IMR-90 (cell line): ENCODE results near the gene SPTY2D1. TPM values are rescaled to one million over a fixed set of nuclear protein-coding genes. Genes with fewer than 3 reads are reported as not detected.

Experiments
- ATAC-seq: fragments of 200-7000 bp; cut with Tn5 transposase; 2 replicates; pipeline ENCODE4 v1.9.1; 2020; ENCODE audit warnings: low read depth, mild to moderate bottlenecking, moderate library complexity
- BruUV-seq: library from RNA; stranded (reverse); fragments of 400-500 nt; replicated peaks from 2 replicates; lab custom pipeline; 2021; lab: Mats Ljungman, UMichigan
- CTCF ChIA-PET: fragments of 300-600 bp; formaldehyde crosslinking; extraction: SDS; loops from one replicate; lab custom pipeline; 2021; ENCODE audit warnings: antibody characterized with exemption; lab: Yijun Ruan, JAX
- POLR2A ChIA-PET: fragments of 300-600 bp; sonication (Branson Sonifier 250); formaldehyde crosslinking; loops from one replicate; lab custom pipeline; 2022; ENCODE audit warnings: antibody characterized with exemption; ENCODE audit not compliant: unreplicated experiment; lab: Charles Lee
- DNase-seq: peaks from one replicate; pipeline ENCODE4 v3.0.0; 2013
- H2AFZ ChIP-seq: replicated peaks from 2 replicates; pipeline ENCODE3; 2013; ENCODE audit warnings: low read length, mild to moderate bottlenecking; ENCODE audit not compliant: poor library complexity
- H2AK5ac ChIP-seq: 2 replicates; pipeline ENCODE4 v1.6.1; 2013; ENCODE audit warnings: low read depth, low read length, inconsistent platforms
- H2AK9ac ChIP-seq: replicated peaks from 2 replicates; pipeline ENCODE3; 2013; ENCODE audit warnings: mild to moderate bottlenecking, low read depth, low read length, moderate library complexity; ENCODE audit not compliant: poor library complexity
- H2BK120ac ChIP-seq: 2 replicates; pipeline ENCODE4 v1.6.1; 2013; ENCODE audit warnings: low read depth, low read length, inconsistent platforms
- H2BK15ac ChIP-seq: 3 replicates; pipeline ENCODE4 v1.6.1; 2013; ENCODE audit warnings: low read depth, low read length, inconsistent platforms
- H2BK20ac ChIP-seq: 2 replicates; pipeline ENCODE4 v1.6.1; 2013; ENCODE audit warnings: low read depth, mild to moderate bottlenecking, inconsistent platforms, low read length, moderate library complexity
- H2BK5ac ChIP-seq: 2 replicates; pipeline ENCODE4 v1.6.1; 2013; ENCODE audit warnings: mild to moderate bottlenecking, low read depth, low read length, inconsistent platforms; ENCODE audit not compliant: poor library complexity, severe bottlenecking
- H3K14ac ChIP-seq: replicated peaks from 2 replicates; pipeline ENCODE4 v1.6.1; 2013; ENCODE audit warnings: low read depth, low read length, inconsistent platforms
- H3K18ac ChIP-seq: 2 replicates; pipeline ENCODE4 v1.6.1; 2013; ENCODE audit warnings: low read depth, low read length, control low read depth
- H3K23ac ChIP-seq: 2 replicates; pipeline ENCODE4 v1.6.1; 2013; ENCODE audit warnings: low read depth, low read length, inconsistent platforms
- H3K27ac ChIP-seq: 2 replicates; pipeline ENCODE4 v1.5.1; 2013; ENCODE audit warnings: mild to moderate bottlenecking, control low read depth, low read length; ENCODE audit not compliant: insufficient read depth
- H3K27me3 ChIP-seq: 2 replicates; pipeline ENCODE4 v1.6.1; 2013; ENCODE audit warnings: low read length; ENCODE audit not compliant: control insufficient read depth, insufficient read depth
- H3K36me3 ChIP-seq: 2 replicates; pipeline ENCODE4 v1.6.1; 2013; ENCODE audit warnings: low read length, mixed read lengths; ENCODE audit not compliant: control insufficient read depth, insufficient read depth
- H3K4ac ChIP-seq: 2 replicates; pipeline ENCODE4 v1.6.1; 2013; ENCODE audit warnings: low read depth, low read length, inconsistent platforms
- H3K4me1 ChIP-seq: 2 replicates; pipeline ENCODE4 v1.6.1; 2013; ENCODE audit warnings: low read length, mixed read lengths; ENCODE audit not compliant: control insufficient read depth, insufficient read depth
- H3K4me2 ChIP-seq: 2 replicates; pipeline ENCODE4 v1.6.1; 2013; ENCODE audit warnings: low read depth, mild to moderate bottlenecking, control low read depth, low read length, moderate library complexity
- H3K4me3 ChIP-seq: 2 replicates; pipeline ENCODE4 v1.5.1; 2013; ENCODE audit warnings: low read depth, mild to moderate bottlenecking, control low read depth, low read length, moderate library complexity; ENCODE audit not compliant: insufficient read depth
- H3K56ac ChIP-seq: 2 replicates; pipeline ENCODE4 v1.6.1; 2013; ENCODE audit warnings: low read length, inconsistent platforms; ENCODE audit not compliant: insufficient read depth; ENCODE audit errors: extremely low read depth
- H3K79me1 ChIP-seq, 2 experiments: 2 replicates each; pipeline ENCODE4 v1.6.1; 2013; ENCODE audit warnings: low read length in 2 of 2, inconsistent platforms in 1 of 2, low read depth in 1 of 2
- H3K9ac ChIP-seq: 2 replicates; pipeline ENCODE4 v1.6.1; 2013; ENCODE audit warnings: low read depth, low read length, control low read depth
- H3K9me1 ChIP-seq: 2 replicates; pipeline ENCODE4 v1.6.1; 2013; ENCODE audit warnings: low read length, inconsistent platforms; ENCODE audit not compliant: insufficient read depth
- H3K9me3 ChIP-seq: 2 replicates; pipeline ENCODE4 v1.6.1; 2013; ENCODE audit warnings: low read length; ENCODE audit not compliant: control insufficient read depth, insufficient read depth
- H4K20me1 ChIP-seq: 2 replicates; pipeline ENCODE4 v1.6.1; 2013; ENCODE audit warnings: low read length, inconsistent platforms; ENCODE audit not compliant: insufficient read depth
- H4K5ac ChIP-seq: 2 replicates; pipeline ENCODE4 v1.6.1; 2013; ENCODE audit warnings: mild to moderate bottlenecking, low read depth, low read length, control low read depth
- H4K8ac ChIP-seq, 2 experiments: 2 replicates each; pipeline ENCODE4 v1.6.1; 2013; ENCODE audit warnings: low read depth in 2 of 2, low read length in 2 of 2, control low read depth in 1 of 2, inconsistent platforms in 1 of 2
- H4K91ac ChIP-seq: 2 replicates; pipeline ENCODE4 v1.6.1; 2013; ENCODE audit warnings: low read depth, low read length, inconsistent platforms; ENCODE audit not compliant: insufficient read depth
- FOS ChIP-seq: fragments of 150-350 bp; IDR thresholded peaks from 2 replicates; pipeline ENCODE4 v1.6.1; 2016; ENCODE audit warnings: low read depth, low read length
- MAZ ChIP-seq: IDR thresholded peaks from 2 replicates; pipeline ENCODE4 v1.6.1; 2012; ENCODE audit warnings: low read depth, mild to moderate bottlenecking, low read length, improper control_type of control experiment, moderate library complexity, borderline replicate concordance
- MXI1 ChIP-seq: IDR thresholded peaks from 2 replicates; pipeline ENCODE4 v1.6.1; 2012; ENCODE audit warnings: low read depth, mild to moderate bottlenecking, low read length, moderate library complexity, borderline replicate concordance
- RCOR1 ChIP-seq: IDR thresholded peaks from 2 replicates; pipeline ENCODE4 v1.6.1; 2012; ENCODE audit warnings: mild to moderate bottlenecking, low read length, improper control_type of control experiment; ENCODE audit not compliant: insufficient replicate concordance
- SMC3 ChIP-seq: fragments of 150-350 bp; IDR thresholded peaks from 2 replicates; pipeline ENCODE4 v1.6.1; 2016; ENCODE audit warnings: low read depth, mild to moderate bottlenecking, antibody characterized with exemption, low read length, moderate library complexity
- WGBS, 2 experiments: methylation state at CpG; one replicate each; pipeline versions ENCODE4 v1.1.5 to v1.1.7; 2013; ENCODE audit warnings: missing lambda C conversion rate in 2 of 2; ENCODE audit not compliant: insufficient read length in 1 of 2; ENCODE audit errors: extremely low coverage in 2 of 2; 5-methylcytosine and 5-hydroxymethylcytosine counted together
- dilution Hi-C: fragments of 300-500 bp; cut with HindIII; formaldehyde crosslinking; loops from one replicate; pipeline ENCODE4 v1.14.3; 2018; ENCODE audit warnings: low sequenced_read_pairs; ENCODE audit not compliant: unreplicated experiment
- in situ Hi-C: fragments of 300-500 bp; cut with MboI; formaldehyde crosslinking; loops from 3 replicates; pipeline ENCODE4 v1.14.3; 2019; ENCODE audit warnings: low sequenced_read_pairs, inconsistent platforms, mixed read lengths
- intact Hi-C: fragments of 100-400 bp; cut with micrococcal nuclease; formaldehyde crosslinking; loops from 2 replicates; pipeline ENCODE4 v1.10.0; 2022
- polyA plus RNA-seq, 3 experiments: library from polyadenylated mRNA; depleted of rRNA; stranded (reverse); fragments of >200 nt; gene quantifications; 2 replicates each; pipeline ENCODE4 v1.2.3, GENCODE V29; 2012; ENCODE audit warnings: low replicate concordance in 1 of 3
- total RNA-seq: library from RNA; depleted of rRNA; stranded (reverse); fragments of >200 nt; gene quantifications from 2 replicates; pipeline ENCODE4 v1.2.3, GENCODE V29; 2012
- TF ChIP-seq, protein P1 (sequence below): fragments of 150-350 bp; IDR thresholded peaks from 2 replicates; pipeline ENCODE4 v1.6.1; 2016; ENCODE audit warnings: low read depth, mild to moderate bottlenecking, low read length, moderate library complexity, borderline replicate concordance

The SPTY2D1 gene
- total and polyA plus RNA-seq, 2 of the 4 experiments (the other 2 are of a cell fraction), result 10.3 to 36.6 TPM

DNA sequence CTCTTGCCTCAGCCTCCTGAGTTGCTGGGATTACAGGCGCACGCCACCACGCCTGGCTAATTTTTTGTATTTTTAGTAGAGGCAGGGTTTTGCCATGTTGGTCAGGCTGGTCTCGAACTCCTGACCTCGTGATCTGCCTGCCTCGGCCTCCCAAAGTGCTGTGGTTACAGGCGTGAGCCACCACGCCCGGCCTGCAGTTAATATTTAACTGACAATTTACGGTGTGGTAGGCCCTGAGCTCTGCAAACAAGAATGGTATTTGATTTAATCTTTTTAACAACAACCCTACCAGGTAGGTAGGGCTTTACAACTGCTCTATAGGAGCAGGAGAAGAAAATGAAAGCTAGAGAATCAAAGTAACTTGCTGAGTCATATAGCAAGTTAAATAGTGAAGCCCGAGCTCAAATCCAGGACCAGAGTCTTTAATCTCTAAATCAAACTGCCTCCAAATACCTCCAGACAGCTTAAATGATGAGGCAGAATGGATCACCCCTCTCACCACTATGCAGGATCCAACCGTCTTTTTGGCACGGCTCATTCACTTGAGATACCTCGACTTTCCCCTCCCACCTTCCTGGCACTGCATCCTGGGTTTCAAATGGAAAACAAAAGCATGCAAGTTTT lies 55.1 kb downstream of the SPTY2D1 start:
- in situ Hi-C loops (no loop called here), intact Hi-C loops (no loop called here)
- WGBS, 2 experiments, result no CpG with 5 or more reads among the region's 14 CpGs

More for the DNA sequence above, 55.1 kb downstream of the SPTY2D1 start:
- H2AFZ ChIP-seq, result no peak overlapping the region
- no peak overlapping the region for H3K18ac ChIP-seq
- H3K27me3 ChIP-seq, result no peaks in the 10 kb centered on the region
- no peak overlapping the region for H4K91ac ChIP-seq
- no peaks in the 10 kb centered on the region for H3K4me1 ChIP-seq
- H3K27ac ChIP-seq, result no peak overlapping the region
- peaks cover 7 to 21% of the 10 kb centered on the region in 2 experiments; a peak in 3 of 4 replicates for H3K79me1 ChIP-seq
- no peak overlapping the region for H2BK20ac ChIP-seq
- H3K36me3 ChIP-seq, result peaks cover 14% of the 10 kb centered on the region
- CTCF ChIA-PET, result no interaction called here
- H4K20me1 ChIP-seq, result no peaks in the 10 kb centered on the region
- no peak overlapping the region for H3K14ac ChIP-seq
- H3K9me3 ChIP-seq, result no peaks in the 10 kb centered on the region
- H3K4ac ChIP-seq, result no peak overlapping the region
- H4K8ac ChIP-seq, result no peak overlapping the region
- no peak overlapping the region for H3K9ac ChIP-seq
- ATAC-seq (no peak), DNase-seq (no peak)
- no peak overlapping the region for H2AK5ac ChIP-seq
- no peak for TF ChIP-seq SMC3
- TF ChIP-seq MXI1, result no peak
- TF ChIP-seq, protein P1, sequence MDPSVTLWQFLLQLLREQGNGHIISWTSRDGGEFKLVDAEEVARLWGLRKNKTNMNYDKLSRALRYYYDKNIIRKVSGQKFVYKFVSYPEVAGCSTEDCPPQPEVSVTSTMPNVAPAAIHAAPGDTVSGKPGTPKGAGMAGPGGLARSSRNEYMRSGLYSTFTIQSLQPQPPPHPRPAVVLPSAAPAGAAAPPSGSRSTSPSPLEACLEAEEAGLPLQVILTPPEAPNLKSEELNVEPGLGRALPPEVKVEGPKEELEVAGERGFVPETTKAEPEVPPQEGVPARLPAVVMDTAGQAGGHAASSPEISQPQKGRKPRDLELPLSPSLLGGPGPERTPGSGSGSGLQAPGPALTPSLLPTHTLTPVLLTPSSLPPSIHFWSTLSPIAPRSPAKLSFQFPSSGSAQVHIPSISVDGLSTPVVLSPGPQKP, result no peak
- TF ChIP-seq FOS, result no peak
- TF ChIP-seq MAZ, result no peak
- no peak for TF ChIP-seq RCOR1
- no peak overlapping the region for H2AK9ac ChIP-seq
- no peak overlapping the region for H2BK15ac ChIP-seq
- POLR2A ChIA-PET, result no interaction called here
- H4K5ac ChIP-seq, result no peak overlapping the region
- H2BK5ac ChIP-seq, result no peak overlapping the region
- H3K23ac ChIP-seq, result no peak overlapping the region
- H3K4me2 ChIP-seq, result no peak overlapping the region
- BruUV-seq, result no TSS peak
- no peaks in the 10 kb centered on the region; the same call in 1 of the 2 replicates for H3K9me1 ChIP-seq
- no peak overlapping the region for H2BK120ac ChIP-seq
- no peak overlapping the region for H3K56ac ChIP-seq
- no peak overlapping the region for H3K4me3 ChIP-seq
- dilution Hi-C loops, result no loop called here
